HEK293T (cell line): ENCODE results near the gene RGL2.

ENCODE experiments used
- CTCF ChIA-PET: fragments of 350-600 bp; formaldehyde crosslinking; extraction: SDS; loops from one replicate; lab custom pipeline; 2021; ENCODE audit warnings: antibody characterized with exemption, inconsistent platforms; lab: Yijun Ruan, JAX
- POLR2A ChIA-PET: fragments of 350-600 bp; formaldehyde crosslinking; extraction: SDS; loops from one replicate; lab custom pipeline; 2020; ENCODE audit warnings: antibody characterized with exemption, inconsistent platforms; lab: Yijun Ruan, JAX
- DNase-seq: peaks from one replicate; pipeline ENCODE4 v3.0.0; 2012; ENCODE audit warnings: mixed read lengths; ENCODE audit errors: extremely low spot score
- ARNT ChIP-seq: fragments of 450-650 bp; IDR thresholded peaks from 2 replicates; pipeline ENCODE4 v1.6.1; 2017; ENCODE audit warnings: mild to moderate bottlenecking
- BHLHE40 ChIP-seq: fragments of 450-650 bp; IDR thresholded peaks from 2 replicates; pipeline ENCODE4 v1.6.1; 2016; ENCODE audit warnings: mild to moderate bottlenecking, moderate library complexity, borderline replicate concordance
- CTBP1 ChIP-seq: fragments of 450-650 bp; IDR thresholded peaks from 2 replicates; pipeline ENCODE4 v1.6.1; 2016; ENCODE audit warnings: borderline replicate concordance
- ELF4 ChIP-seq: fragments of 450-650 bp; IDR thresholded peaks from 2 replicates; pipeline ENCODE4 v1.6.1; 2017; ENCODE audit warnings: antibody characterized with exemption
- FOXK2 ChIP-seq: fragments of 450-650 bp; IDR thresholded peaks from 2 replicates; pipeline ENCODE4 v1.6.1; 2016; ENCODE audit warnings: mild to moderate bottlenecking
- FOXM1 ChIP-seq: fragments of 450-650 bp; IDR thresholded peaks from 2 replicates; pipeline ENCODE4 v1.6.1; 2017; ENCODE audit warnings: mild to moderate bottlenecking, borderline replicate concordance
- HDGF ChIP-seq: fragments of 450-650 bp; IDR thresholded peaks from 2 replicates; pipeline ENCODE4 v1.6.1; 2017; ENCODE audit warnings: antibody characterized with exemption, borderline replicate concordance
- L3MBTL2 ChIP-seq: fragments of 450-650 bp; conservative IDR thresholded peaks from 2 replicates; pipeline ENCODE4 v1.6.1; 2016; ENCODE audit warnings: mild to moderate bottlenecking
- LEF1 ChIP-seq: fragments of 450-650 bp; IDR thresholded peaks from 2 replicates; pipeline ENCODE4 v1.6.1; 2017; ENCODE audit warnings: mild to moderate bottlenecking, borderline replicate concordance
- NFRKB ChIP-seq: fragments of 450-650 bp; IDR thresholded peaks from 2 replicates; pipeline ENCODE4 v1.6.1; 2016; ENCODE audit warnings: mild to moderate bottlenecking, moderate library complexity
- PKNOX1 ChIP-seq: fragments of 450-650 bp; IDR thresholded peaks from 2 replicates; pipeline ENCODE4 v1.6.1; 2016
- SP1 ChIP-seq: fragments of 450-650 bp; IDR thresholded peaks from 2 replicates; pipeline ENCODE4 v1.6.1; 2017
- SUZ12 ChIP-seq: fragments of 450-650 bp; IDR thresholded peaks from 2 replicates; pipeline ENCODE4 v1.6.1; 2016; ENCODE audit warnings: mild to moderate bottlenecking
- TARDBP ChIP-seq: fragments of 450-650 bp; IDR thresholded peaks from 2 replicates; pipeline ENCODE4 v1.6.1; 2016
- ZNF384 ChIP-seq: fragments of 450-650 bp; IDR thresholded peaks from 2 replicates; pipeline ENCODE4 v1.6.1; 2016

The RGL2 gene

GRCh38 chr6:33295621-33296369 lies 2.9 kb downstream of the RGL2 start:
- no peak for DNase-seq
- TF ChIP-seq LEF1 (no peak), SP1 (no peak), TARDBP (no peak), PKNOX1 (no peak), L3MBTL2 (no peak), HDGF (no peak), ELF4 (no peak)
- POLR2A ChIA-PET: interaction anchor here (1.6 to 4.1 kb wide), 3 partner anchors 19 to 23 kb away, joined by 5 to 42 read pairs (median 6); partner anchors contain the start of genes B3GALT4 and ZBTB22
- CTCF ChIA-PET: no interaction called here

GRCh38 chr6:33294086-33294823 lies 4.5 kb downstream of the RGL2 start:
- no peak for DNase-seq
- TF ChIP-seq PKNOX1 (no peak), ZNF384 (no peak), CTBP1 (no peak), SP1 (no peak), ARNT (no peak), FOXM1 (no peak)
- ChIA-PET CTCF (no interaction called here), POLR2A (interaction anchor here (1.9 kb wide), 1 partner anchor 17 kb away, joined by 5 read pairs; the partner anchor contains the start of gene B3GALT4)

- POLR2A ChIA-PET: interaction anchor here (1.2 to 1.6 kb wide), 2 partner anchors 16 to 22 kb away, joined by 3 to 6 read pairs; partner anchors contain the start of genes B3GALT4, RPS18 and VPS52
- TF ChIP-seq SP1 (no peak), L3MBTL2 (no peak), ARNT (no peak), SUZ12 (no peak), LEF1 (no peak), NFRKB (no peak)
- CTCF ChIA-PET: interaction anchor here (1.4 kb wide), 1 partner anchor 16 kb away, joined by 4 read pairs; the partner anchor contains the start of gene B3GALT4
- DNase-seq: no peak
Measured at GRCh38 chr6:33292996-33293682, 5.6 kb downstream of the RGL2 start.

GRCh38 chr6:33290459-33290858 lies 8.3 kb downstream of the RGL2 start:
- ChIA-PET CTCF (interaction anchor here (0.6 kb wide), 1 partner anchor 11 kb away, joined by 4 read pairs; no protein-coding TSS in a partner anchor), POLR2A (interaction anchor here (1.3 to 3.5 kb wide), 6 partner anchors 8 to 82 kb away, joined by 4 to 44 read pairs (median 22); partner anchors contain the start of genes B3GALT4, RGL2, RING1 and RPS18)
- no peak for TF ChIP-seq NFRKB
- no peak for TF ChIP-seq PKNOX1
- TF ChIP-seq BHLHE40: no peak
- TF ChIP-seq HDGF: no peak
- TF ChIP-seq FOXM1: no peak
- TF ChIP-seq TARDBP: no peak
- TF ChIP-seq CTBP1: no peak
- TF ChIP-seq ZNF384: no peak
- TF ChIP-seq ARNT: no peak
- TF ChIP-seq SP1: no peak
- no peak for TF ChIP-seq FOXK2
- DNase-seq: no peak

GRCh38 chr6:33289784-33290315 lies 8.9 kb downstream of the RGL2 start:
- ChIA-PET CTCF (interaction anchor here (1.2 to 1.4 kb wide), 2 partner anchors 10 to 13 kb away, joined by 3 to 6 read pairs; partner anchors contain the start of gene B3GALT4), POLR2A (interaction anchor here (0.8 to 3.5 kb wide), 10 partner anchors 8 to 290 kb away, joined by 3 to 44 read pairs (median 6); partner anchors contain the start of genes B3GALT4, BAK1, CUTA and RGL2)
- no peak for DNase-seq
- TF ChIP-seq ARNT (no peak), FOXM1 (no peak), NFRKB (no peak), TARDBP (no peak)
